HG02642 (cell line): Measurements from ENCODE around the gene SPAG17.

Source experiments
- ATAC-seq: cut with Tn5 transposase; IDR thresholded peaks from one replicate; pipeline ENCODE4 v1.9.1; 2021; ENCODE audit warnings: mild to moderate bottlenecking; ENCODE audit not compliant: unreplicated experiment, poor library complexity

The SPAG17 gene

GRCh38 chr1:118084400-118084799 lies 100.6 kb downstream of the SPAG17 start:
- no peak for ATAC-seq

- ATAC-seq = no peak
These were observed 102.0 kb downstream of the SPAG17 start for GRCh38 chr1:118082984-118083383.

GRCh38 chr1:118081387-118081786 lies 103.6 kb downstream of the SPAG17 start:
- peak; percentile 62 for ATAC-seq

GRCh38 chr1:118077331-118078045 lies 107.5 kb downstream of the SPAG17 start:
- no peak for ATAC-seq

GRCh38 chr1:118075116-118075515 lies 109.9 kb downstream of the SPAG17 start:
- no peak for ATAC-seq

GRCh38 chr1:118073648-118074435 lies 111.2 kb downstream of the SPAG17 start:
- no peak for ATAC-seq

GRCh38 chr1:118049981-118050380 lies 135.0 kb downstream of the SPAG17 start:
- no peak for ATAC-seq

GRCh38 chr1:118047650-118048224 lies 137.3 kb downstream of the SPAG17 start:
- ATAC-seq = no peak

- ATAC-seq = no peak
These were observed 137.9 kb downstream of the SPAG17 start for GRCh38 chr1:118047006-118047649.

- ATAC-seq = no peak
These were observed 141.4 kb downstream of the SPAG17 start for GRCh38 chr1:118043624-118044023.

GRCh38 chr1:118042501-118042900 lies 142.5 kb downstream of the SPAG17 start:
- no peak for ATAC-seq

- no peak for ATAC-seq
These were observed 145.9 kb downstream of the SPAG17 start for GRCh38 chr1:118039170-118039569.

GRCh38 chr1:118032883-118033282 lies 152.1 kb downstream of the SPAG17 start:
- no peak for ATAC-seq

- ATAC-seq = no peak
These were observed 156.8 kb downstream of the SPAG17 start for GRCh38 chr1:118028267-118028666.

GRCh38 chr1:118023199-118023598 lies 161.8 kb downstream of the SPAG17 start:
- no peak for ATAC-seq

- ATAC-seq = no peak
These were observed 163.4 kb downstream of the SPAG17 start for GRCh38 chr1:118021668-118022067.

GRCh38 chr1:118018060-118018459 lies 167.0 kb downstream of the SPAG17 start:
- no peak for ATAC-seq

GRCh38 chr1:118013938-118014337 lies 171.1 kb downstream of the SPAG17 start:
- no peak for ATAC-seq

- ATAC-seq = no peak
These were observed 171.7 kb downstream of the SPAG17 start for GRCh38 chr1:118013336-118013735.

GRCh38 chr1:118012515-118013124 lies 172.4 kb downstream of the SPAG17 start:
- ATAC-seq = no peak
